ENCODE data around the gene AKT3.
A peak's percentile ranks its signal among the peaks of the same experiment; 100 is the strongest.
"Not testable (repeated sequence)": the region's sequence is repeated elsewhere in the genome, so short reads cannot be mapped to it uniquely, and the experiment has no call there.

AKT3 gene

GRCh38 chr1:243680860-243681259, 169.2 kb downstream of the AKT3 start:
- no peak for DNase-seq

GRCh38 chr1:243672539-243673074, 177.4 kb downstream of the AKT3 start:
- no peak for DNase-seq

GRCh38 chr1:243667591-243667990, 182.5 kb downstream of the AKT3 start:
- DNase-seq, result no peak

GRCh38 chr1:243667133-243667532, 182.9 kb downstream of the AKT3 start:
- no peak for DNase-seq

GRCh38 chr1:243663651-243664050, 186.4 kb downstream of the AKT3 start:
- DNase-seq, result no peak

GRCh38 chr1:243662169-243662568, 187.9 kb downstream of the AKT3 start:
- DNase-seq, result not testable (repeated sequence)

- no peak for DNase-seq
Measured at GRCh38 chr1:243658594-243659105, 191.4 kb downstream of the AKT3 start.

- DNase-seq, result no peak
Measured at GRCh38 chr1:243657793-243658192, 192.2 kb downstream of the AKT3 start.

GRCh38 chr1:243649530-243649929, 200.5 kb downstream of the AKT3 start:
- not testable (repeated sequence) for DNase-seq

GRCh38 chr1:243646841-243647240, 203.2 kb downstream of the AKT3 start:
- no peak for DNase-seq

GRCh38 chr1:243645281-243645680, 204.8 kb downstream of the AKT3 start:
- DNase-seq, result no peak

- DNase-seq, result no peak
Measured at GRCh38 chr1:243642936-243643335, 207.1 kb downstream of the AKT3 start.

- no peak for DNase-seq
Measured at GRCh38 chr1:243639027-243639658, 210.9 kb downstream of the AKT3 start.

- DNase-seq, result no peak
Measured at GRCh38 chr1:243638186-243638585, 211.9 kb downstream of the AKT3 start.

GRCh38 chr1:243628476-243628907, 221.6 kb downstream of the AKT3 start:
- DNase-seq, result no peak

GRCh38 chr1:243623841-243624240, 226.2 kb downstream of the AKT3 start:
- no peak for DNase-seq

- DNase-seq, result no peak
Measured at GRCh38 chr1:243621973-243622372, 228.1 kb downstream of the AKT3 start.

- no peak for DNase-seq
Measured at GRCh38 chr1:243620096-243620495, 229.9 kb downstream of the AKT3 start.

- no peak for DNase-seq
Measured at GRCh38 chr1:243609698-243610097, 240.3 kb downstream of the AKT3 start.

- no peak for DNase-seq
Measured at GRCh38 chr1:243605604-243606003, 244.4 kb downstream of the AKT3 start.

GRCh38 chr1:243601720-243602119, 248.3 kb downstream of the AKT3 start:
- no peak for DNase-seq

- peak in 1 of 2 experiments; percentile 50 for DNase-seq
Measured at GRCh38 chr1:243598433-243598832, 251.6 kb downstream of the AKT3 start.

GRCh38 chr1:243597383-243597782, 252.7 kb downstream of the AKT3 start:
- DNase-seq, result no peak

- DNase-seq, result peak in 1 of 2 experiments; percentile 19
Measured at GRCh38 chr1:243596431-243597062, 253.5 kb downstream of the AKT3 start.
